ENCODE measurements around the gene FANCM.

DNA sequence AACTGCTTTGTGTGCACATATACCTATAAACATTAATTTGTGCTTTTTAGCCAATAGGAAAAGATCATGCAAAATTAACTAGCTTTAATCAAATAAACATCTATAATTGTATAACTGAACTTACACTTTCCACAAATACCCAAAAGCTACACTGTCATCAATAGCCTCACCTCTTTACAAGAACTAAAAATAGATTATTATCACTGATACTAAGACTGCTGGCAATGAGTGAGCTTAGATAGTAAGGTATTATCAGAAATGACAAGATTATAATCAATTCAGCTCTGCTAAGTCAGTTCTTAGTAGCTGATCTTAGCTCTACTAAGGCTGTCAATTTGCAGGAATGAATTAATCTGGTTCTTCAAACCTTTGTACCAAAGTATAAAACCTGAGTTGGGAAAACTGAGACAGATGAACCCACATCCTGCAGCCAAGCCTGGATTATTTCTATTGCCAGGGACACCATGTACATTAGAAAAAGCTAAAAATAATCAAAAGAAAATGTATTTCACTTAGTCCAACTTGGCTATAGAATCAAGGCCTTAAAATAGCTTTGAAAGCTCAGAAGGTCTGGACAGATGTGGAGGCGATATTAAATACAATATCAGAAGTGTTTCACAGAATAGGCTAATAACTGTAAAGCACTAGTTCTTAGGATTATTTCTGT is 6.6 kb upstream of the FANCM start:
- TF ChIP-seq EZH2 (IDR thresholded peaks at IDR 0.05) (no peak), POLR2AphosphoS5 (IDR thresholded peaks at IDR 0.05; ENCODE audit: borderline replicate concordance, low read depth, low read length) (no peak)

Data from SK-N-MC (cell line).